Mesenchymal stem cell (in vitro differentiated cells and primary cell): Measurements from ENCODE around the gene LRTM2.
A peak's percentile ranks its signal among the peaks of the same experiment; 100 is the strongest.

Experiments
- DNase-seq: peaks from one replicate; pipeline ENCODE4 v3.0.0-alpha.2; 2013
- H2AFZ ChIP-seq: one replicate; pipeline ENCODE4 v1.6.1; 2013; ENCODE audit warnings: low read depth, mild to moderate bottlenecking, control low read depth, inconsistent platforms, low read length, moderate library complexity
- H2AK5ac ChIP-seq: 2 replicates; pipeline ENCODE4 v1.6.1; 2013; ENCODE audit warnings: low read length, moderate library complexity, mild to moderate bottlenecking, inconsistent platforms; ENCODE audit not compliant: severe bottlenecking
- H2BK120ac ChIP-seq: one replicate; pipeline ENCODE4 v1.6.1; 2013; ENCODE audit warnings: low read depth, mild to moderate bottlenecking, inconsistent platforms, low read length, moderate library complexity
- H2BK12ac ChIP-seq, 2 experiments: one replicate each; pipeline ENCODE4 v1.6.1; 2013; ENCODE audit warnings: inconsistent platforms in 2 of 2, low read length in 2 of 2, mild to moderate bottlenecking in 2 of 2, moderate library complexity in 2 of 2, control low read depth in 1 of 2
- H2BK15ac ChIP-seq: one replicate; pipeline ENCODE4 v1.6.1; 2013; ENCODE audit warnings: mild to moderate bottlenecking, low read depth, inconsistent platforms; ENCODE audit not compliant: poor library complexity, severe bottlenecking
- H2BK5ac ChIP-seq: 2 replicates; pipeline ENCODE4 v1.6.1; 2013; ENCODE audit warnings: low read depth, mild to moderate bottlenecking, low read length, control low read depth, inconsistent platforms; ENCODE audit not compliant: poor library complexity, severe bottlenecking
- H3K14ac ChIP-seq, 2 experiments: one replicate each; pipeline ENCODE4 v1.6.1; 2013; ENCODE audit warnings: inconsistent platforms in 2 of 2, low read length in 2 of 2, control low read depth in 1 of 2, mild to moderate bottlenecking in 1 of 2, moderate library complexity in 1 of 2
- H3K18ac ChIP-seq, 2 experiments: one replicate each; pipeline ENCODE4 v1.6.1; 2013; ENCODE audit warnings: inconsistent platforms in 2 of 2, low read length in 2 of 2, control low read depth in 1 of 2, low read depth in 1 of 2, mild to moderate bottlenecking in 1 of 2
- H3K23ac ChIP-seq, 2 experiments: one replicate each; pipeline ENCODE4 v1.6.1; 2013; ENCODE audit warnings: inconsistent platforms in 2 of 2, low read length in 2 of 2, mild to moderate bottlenecking in 2 of 2, moderate library complexity in 2 of 2, control low read depth in 1 of 2
- H3K27ac ChIP-seq: 2 replicates; pipeline ENCODE4 v1.5.1; 2013; ENCODE audit warnings: mild to moderate bottlenecking, moderate library complexity, low read length, control low read depth, inconsistent platforms; ENCODE audit not compliant: poor library complexity, severe bottlenecking
- H3K27me3 ChIP-seq, 2 experiments: 2 replicates each; pipeline versions ENCODE4 v1.6.1 to v1.7.0; 2013; ENCODE audit warnings: low read length in 2 of 2, mild to moderate bottlenecking in 2 of 2, moderate library complexity in 2 of 2, control low read depth in 1 of 2, inconsistent platforms in 1 of 2; ENCODE audit not compliant: control insufficient read depth in 1 of 2, insufficient read depth in 1 of 2
- H3K36me3 ChIP-seq, 2 experiments: 2 replicates each; pipeline versions ENCODE4 v1.6.1 to v1.7.0; 2013; ENCODE audit warnings: low read length in 2 of 2, control low read depth in 1 of 2, inconsistent platforms in 1 of 2, low read depth in 1 of 2, mild to moderate bottlenecking in 1 of 2; ENCODE audit not compliant: insufficient read depth in 2 of 2, control insufficient read depth in 1 of 2
- H3K4ac ChIP-seq, 2 experiments: one replicate each; pipeline ENCODE4 v1.6.1; 2013; ENCODE audit warnings: inconsistent platforms in 2 of 2, low read length in 2 of 2, mild to moderate bottlenecking in 2 of 2, moderate library complexity in 2 of 2, control low read depth in 1 of 2, low read depth in 1 of 2
- H3K4me1 ChIP-seq: 2 replicates; pipeline ENCODE4 v1.6.1; 2013; ENCODE audit warnings: low read depth, low read length, control low read depth; ENCODE audit not compliant: control insufficient read depth, insufficient read depth
- H3K4me2 ChIP-seq: 2 replicates; pipeline ENCODE4 v1.6.1; 2013; ENCODE audit warnings: low read length, mild to moderate bottlenecking, inconsistent platforms; ENCODE audit not compliant: poor library complexity, severe bottlenecking
- H3K4me3 ChIP-seq, 2 experiments: 2 replicates each; pipeline versions ENCODE4 v1.5.1 to v1.7.0; 2013; ENCODE audit warnings: low read length in 2 of 2, mild to moderate bottlenecking in 2 of 2, control low read depth in 1 of 2, low read depth in 1 of 2; ENCODE audit not compliant: insufficient read depth in 1 of 2
- H3K79me1 ChIP-seq: replicated peaks from 2 replicates; pipeline ENCODE4 v1.6.1; 2013; ENCODE audit warnings: mild to moderate bottlenecking, control low read depth, low read length, inconsistent platforms; ENCODE audit not compliant: poor library complexity, severe bottlenecking
- H3K9ac ChIP-seq: 2 replicates; pipeline ENCODE4 v1.7.0; 2013; ENCODE audit warnings: mild to moderate bottlenecking, low read length, moderate library complexity
- H3K9me3 ChIP-seq: 2 replicates; pipeline ENCODE4 v1.7.0; 2013; ENCODE audit warnings: mild to moderate bottlenecking, low read length; ENCODE audit not compliant: control insufficient read depth
- H4K8ac ChIP-seq: one replicate; pipeline ENCODE4 v1.6.1; 2013; ENCODE audit warnings: inconsistent platforms, mild to moderate bottlenecking, low read length, moderate library complexity
- H4K91ac ChIP-seq: one replicate; pipeline ENCODE4 v1.6.1; 2013; ENCODE audit warnings: mild to moderate bottlenecking, low read length, inconsistent platforms
- WGBS: methylation state at CpG from one replicate; pipeline ENCODE4 v1.1.7; 2013; ENCODE audit warnings: mixed read lengths; 5-methylcytosine and 5-hydroxymethylcytosine counted together

The LRTM2 gene

GRCh38 chr12:1869145-1869544 is 48.8 kb downstream of the LRTM2 start:
- H3K18ac ChIP-seq = no peak overlapping the region
- no peak overlapping the region for H2BK15ac ChIP-seq
- H2AK5ac ChIP-seq = no peak overlapping the region
- no peak overlapping the region for H3K23ac ChIP-seq
- H3K9ac ChIP-seq = no peak overlapping the region
- no peaks in the 10 kb centered on the region for H3K4me1 ChIP-seq
- H4K8ac ChIP-seq = no peak overlapping the region
- peaks cover 26% of the 10 kb centered on the region for H3K9me3 ChIP-seq
- no peak overlapping the region for H3K4me3 ChIP-seq
- no peak overlapping the region for H3K14ac ChIP-seq
- no peak overlapping the region for H2BK120ac ChIP-seq
- DNase-seq = no peak
- no peaks in the 10 kb centered on the region for H3K79me1 ChIP-seq
- H3K27me3 ChIP-seq = peaks cover 12 to 55% of the 10 kb centered on the region in 2 experiments
- no peak overlapping the region for H3K4ac ChIP-seq
- H3K27ac ChIP-seq = no peak overlapping the region
- WGBS = 88% methylated on average over 10 of the region's 10 CpGs
- H2BK12ac ChIP-seq = no peak overlapping the region
- no peaks in the 10 kb centered on the region for H3K36me3 ChIP-seq
- H4K91ac ChIP-seq = no peak overlapping the region
- H2AFZ ChIP-seq = no peak overlapping the region
- H3K4me2 ChIP-seq = no peak overlapping the region
- H2BK5ac ChIP-seq = no peak overlapping the region

- H2BK15ac ChIP-seq = no peak overlapping the region
- H2BK12ac ChIP-seq = no peak overlapping the region
- H3K4me2 ChIP-seq = no peak overlapping the region
- no peak overlapping the region for H2BK5ac ChIP-seq
- H3K23ac ChIP-seq = no peak overlapping the region
- peaks cover 19 to 58% of the 10 kb centered on the region in 2 experiments for H3K27me3 ChIP-seq
- H3K36me3 ChIP-seq = no peaks in the 10 kb centered on the region
- H3K4me3 ChIP-seq = no peak overlapping the region
- peaks cover 26% of the 10 kb centered on the region for H3K9me3 ChIP-seq
- H3K14ac ChIP-seq = no peak overlapping the region
- no peak overlapping the region for H2AK5ac ChIP-seq
- no peak overlapping the region for H4K8ac ChIP-seq
- 76% methylated on average over 7 of the region's 7 CpGs for WGBS
- H4K91ac ChIP-seq = no peak overlapping the region
- no peak overlapping the region for H2AFZ ChIP-seq
- no peaks in the 10 kb centered on the region for H3K79me1 ChIP-seq
- no peak overlapping the region for H3K4ac ChIP-seq
- no peak for DNase-seq
- no peaks in the 10 kb centered on the region for H3K4me1 ChIP-seq
- H3K18ac ChIP-seq = no peak overlapping the region
- H3K27ac ChIP-seq = no peak overlapping the region
- no peak overlapping the region for H3K9ac ChIP-seq
- H2BK120ac ChIP-seq = no peak overlapping the region
Measured at GRCh38 chr12:1870086-1870485, 49.7 kb downstream of the LRTM2 start.

GRCh38 chr12:1870998-1871917 is 50.9 kb downstream of the LRTM2 start:
- H2AK5ac ChIP-seq = no peak overlapping the region
- H3K4me3 ChIP-seq = no peak overlapping the region
- no peak overlapping the region for H2BK5ac ChIP-seq
- H4K91ac ChIP-seq = peak overlapping the region; percentile 73
- no peak overlapping the region for H2AFZ ChIP-seq
- H3K23ac ChIP-seq = no peak overlapping the region
- no peak overlapping the region for H2BK15ac ChIP-seq
- peak overlapping the region in 1 of 2 experiments; percentile 15 for H3K18ac ChIP-seq
- H3K9ac ChIP-seq = no peak overlapping the region
- H3K4me1 ChIP-seq = no peaks in the 10 kb centered on the region
- WGBS = 86% methylated on average over 24 of the region's 24 CpGs
- H3K14ac ChIP-seq = peak overlapping the region in 1 of 2 experiments; percentile 15
- peaks cover 28 to 65% of the 10 kb centered on the region in 2 experiments for H3K27me3 ChIP-seq
- no peak for DNase-seq
- H3K4ac ChIP-seq = no peak overlapping the region
- no peak overlapping the region for H2BK12ac ChIP-seq
- no peaks in the 10 kb centered on the region for H3K79me1 ChIP-seq
- H3K27ac ChIP-seq = no peak overlapping the region
- no peaks in the 10 kb centered on the region for H3K36me3 ChIP-seq
- peaks cover 26% of the 10 kb centered on the region for H3K9me3 ChIP-seq
- no peak overlapping the region for H4K8ac ChIP-seq
- H2BK120ac ChIP-seq = no peak overlapping the region
- no peak overlapping the region for H3K4me2 ChIP-seq

DNA sequence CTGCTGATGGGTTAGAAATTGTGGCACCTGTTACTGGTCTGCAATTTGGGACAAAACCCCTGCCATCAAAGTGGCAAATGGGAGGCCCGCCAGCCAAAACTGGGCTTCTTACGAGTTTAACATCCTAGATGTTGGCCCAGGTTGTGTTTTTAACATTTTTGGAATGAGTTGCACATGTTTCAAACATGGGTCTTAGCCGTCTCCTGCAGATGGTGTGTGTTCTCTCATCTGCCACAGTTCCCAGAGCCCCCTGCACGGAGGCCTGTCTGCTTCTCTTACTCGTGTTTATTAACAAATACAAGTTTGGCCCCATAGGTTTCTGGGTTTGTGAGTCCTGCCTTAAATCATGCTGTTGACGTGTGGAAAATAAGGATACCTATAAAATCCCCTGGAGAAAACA is 51.6 kb downstream of the LRTM2 start:
- H3K27ac ChIP-seq = no peak overlapping the region
- WGBS = 85% methylated on average over 6 of the region's 6 CpGs
- DNase-seq = no peak

More for the DNA sequence above, 51.6 kb downstream of the LRTM2 start:
- Histone ChIP-seq H3K18ac (no peak overlapping the region), H3K9ac (no peak overlapping the region), H4K8ac (no peak overlapping the region), H3K14ac (no peak overlapping the region), H3K23ac (no peak overlapping the region), H3K4ac (no peak overlapping the region), H3K9me3 (peaks cover 29% of the 10 kb centered on the region), H3K4me3 (no peak overlapping the region), H2BK12ac (no peak overlapping the region), H4K91ac (no peak overlapping the region), H3K4me1 (no peaks in the 10 kb centered on the region), H2BK120ac (no peak overlapping the region), H2AK5ac (no peak overlapping the region), H3K36me3 (no peaks in the 10 kb centered on the region), H3K27me3 (peaks cover 28 to 70% of the 10 kb centered on the region in 2 experiments), H2AFZ (no peak overlapping the region), H3K4me2 (no peak overlapping the region), H2BK15ac (no peak overlapping the region), H3K79me1 (no peaks in the 10 kb centered on the region), H2BK5ac (no peak overlapping the region)
